Stomach smooth muscle (tissue), 2 donors: ENCODE data around the gene ATP11B.
"Not testable (repeated sequence)": the region's sequence is repeated elsewhere in the genome, so short reads cannot be mapped to it uniquely, and the experiment has no call there.

Experiments
- H3K27ac ChIP-seq: one replicate; pipeline ENCODE4 v1.7.0; 2013; ENCODE audit warnings: mild to moderate bottlenecking, low read length, inconsistent platforms
- H3K27me3 ChIP-seq, 2 donors: one replicate each; pipeline ENCODE4 v1.7.0; 2013; ENCODE audit warnings: low read length in 2 of 2; ENCODE audit not compliant: insufficient read depth in 2 of 2, control insufficient read depth in 1 of 2
- H3K36me3 ChIP-seq, 2 donors: one replicate each; pipeline ENCODE4 v1.7.0; 2013; ENCODE audit warnings: low read length in 2 of 2; ENCODE audit not compliant: control insufficient read depth in 2 of 2, insufficient read depth in 2 of 2
- H3K4me1 ChIP-seq: one replicate; pipeline ENCODE4 v1.7.0; 2013; ENCODE audit warnings: low read length; ENCODE audit not compliant: control insufficient read depth, insufficient read depth
- H3K4me3 ChIP-seq, 2 donors: one replicate each; pipeline ENCODE4 v1.7.0; 2013; ENCODE audit warnings: low read length in 2 of 2
- H3K9ac ChIP-seq, 2 donors: one replicate each; pipeline ENCODE4 v1.7.0; 2013; ENCODE audit warnings: low read length in 2 of 2, mild to moderate bottlenecking in 1 of 2
- H3K9me3 ChIP-seq, 2 donors: one replicate each; pipeline ENCODE4 v1.7.0; 2013; ENCODE audit warnings: low read length in 2 of 2; ENCODE audit not compliant: control insufficient read depth in 2 of 2
- donor health status: healthy.
- donor health status: Pancreatic carcinoma.

Gene ATP11B

DNA sequence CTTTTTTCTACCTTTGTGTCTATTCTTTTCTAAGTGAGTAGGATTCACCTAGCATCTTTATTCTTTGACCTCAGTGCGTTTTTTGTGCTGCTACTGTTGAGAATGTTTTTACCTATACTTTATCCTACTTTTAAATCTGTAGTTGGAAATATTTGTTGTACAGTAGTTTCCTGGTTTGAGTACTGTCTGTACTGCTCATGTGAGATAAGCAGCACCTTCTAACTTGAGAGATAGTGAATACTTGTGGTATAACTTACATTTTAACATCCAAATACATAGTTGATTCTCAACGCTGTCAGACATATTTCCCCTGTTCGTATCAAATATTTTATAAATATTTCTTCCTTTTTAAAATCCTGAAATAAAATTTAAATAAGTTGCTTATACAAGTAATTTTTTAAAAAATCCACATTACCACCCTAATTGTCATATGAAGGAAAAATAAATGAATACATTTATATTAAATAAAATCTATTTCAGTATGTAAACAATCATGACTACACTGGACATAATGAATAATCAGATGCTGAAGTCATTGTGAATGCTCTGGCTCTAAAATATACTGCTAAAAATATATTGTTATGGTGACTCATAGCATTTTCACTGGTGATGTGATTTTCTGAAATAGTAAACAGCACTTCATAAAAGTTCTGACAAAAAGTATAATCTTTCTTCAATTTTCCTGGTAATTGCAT, 17.4 kb downstream of the ATP11B start:
- Histone ChIP-seq H3K9me3 (no peaks in the 10 kb centered on the region), H3K27ac (no peak overlapping the region), H3K4me3 (no peak overlapping the region), H3K4me1 (no peaks in the 10 kb centered on the region), H3K27me3 (no peaks in the 10 kb centered on the region), H3K36me3 (no peaks in the 10 kb centered on the region), H3K9ac (no peak overlapping the region)

DNA sequence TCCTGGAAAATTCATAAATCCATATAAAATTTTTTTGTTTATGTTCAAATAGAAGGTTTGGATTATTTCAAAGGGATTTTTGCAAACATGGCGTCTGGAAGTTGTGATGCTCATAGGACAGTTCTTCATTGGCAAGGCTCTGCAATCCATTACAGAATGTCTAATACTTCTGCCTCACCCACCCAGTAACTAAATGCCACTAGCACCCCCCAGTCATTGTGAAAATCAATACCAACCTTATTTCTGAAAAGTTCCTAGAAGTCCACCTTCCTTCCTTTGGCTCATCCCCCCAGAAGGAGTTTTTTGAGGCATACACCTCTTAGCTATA, 17.9 kb downstream of the ATP11B start:
- no peaks in the 10 kb centered on the region for H3K4me1 ChIP-seq
- no peaks in the 10 kb centered on the region for H3K27me3 ChIP-seq
- no peak overlapping the region for H3K9ac ChIP-seq
- no peak overlapping the region for H3K27ac ChIP-seq
- H3K36me3 ChIP-seq: no peaks in the 10 kb centered on the region
- no peak overlapping the region for H3K4me3 ChIP-seq
- no peaks in the 10 kb centered on the region for H3K9me3 ChIP-seq

DNA sequence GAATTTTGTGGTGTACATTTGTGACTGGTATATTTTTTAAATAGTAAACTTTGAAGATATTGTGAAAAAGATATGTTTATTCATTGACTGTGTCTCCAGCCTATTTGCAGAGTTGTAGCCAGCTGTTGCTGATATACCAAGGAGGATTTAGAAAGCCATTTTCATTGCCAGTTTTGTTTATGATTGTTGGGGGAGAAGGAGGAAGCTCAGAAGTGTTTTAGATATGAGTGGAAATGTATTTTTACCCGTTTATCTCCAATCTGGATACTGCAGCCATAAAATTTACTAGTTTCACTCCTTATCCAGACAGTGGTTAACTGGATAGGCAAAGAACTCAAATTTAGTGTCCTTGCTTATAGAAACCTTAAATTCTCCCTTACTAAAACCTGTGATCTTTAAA, 18.8 kb downstream of the ATP11B start:
- Histone ChIP-seq H3K27ac (no peak overlapping the region), H3K9me3 (no peaks in the 10 kb centered on the region), H3K4me3 (no peak overlapping the region), H3K4me1 (no peaks in the 10 kb centered on the region), H3K9ac (no peak overlapping the region), H3K36me3 (no peaks in the 10 kb centered on the region), H3K27me3 (no peaks in the 10 kb centered on the region)

DNA sequence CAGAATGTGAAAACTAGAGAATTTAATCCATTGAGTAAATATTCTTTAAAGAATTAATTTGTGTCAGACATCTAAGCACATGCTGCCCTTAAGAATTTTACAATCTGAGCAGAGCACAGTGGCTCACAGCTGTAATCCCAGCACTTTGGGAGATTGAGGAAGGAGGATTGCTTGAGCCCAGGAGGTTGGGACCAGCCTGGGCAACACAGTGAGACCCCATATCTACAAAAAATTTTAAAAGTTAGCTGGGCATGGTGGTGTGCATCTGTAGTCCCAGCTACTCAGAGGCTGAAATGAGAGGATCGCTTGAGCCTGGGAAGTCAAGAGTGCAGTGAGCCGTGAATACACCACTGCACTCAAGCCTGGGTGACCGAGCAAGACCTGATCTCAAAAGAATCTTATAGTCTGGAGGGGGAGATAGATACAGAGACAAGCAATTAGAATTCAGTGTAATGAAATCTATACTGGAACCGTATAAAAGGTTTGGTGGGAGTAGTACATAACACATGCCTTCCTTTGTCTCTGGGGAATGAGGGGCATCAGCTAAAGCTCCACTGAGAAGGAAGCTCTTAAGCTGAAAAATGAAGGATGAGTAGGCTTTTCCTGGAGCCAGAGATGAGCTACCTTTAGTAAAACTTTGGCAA, 21.2 kb downstream of the ATP11B start:
- no peaks in the 10 kb centered on the region for H3K27me3 ChIP-seq
- no peak overlapping the region for H3K27ac ChIP-seq
- no peaks in the 10 kb centered on the region for H3K36me3 ChIP-seq
- no peaks in the 10 kb centered on the region for H3K4me1 ChIP-seq
- H3K9ac ChIP-seq: no peak overlapping the region
- no peak overlapping the region for H3K4me3 ChIP-seq
- no peaks in the 10 kb centered on the region for H3K9me3 ChIP-seq

DNA sequence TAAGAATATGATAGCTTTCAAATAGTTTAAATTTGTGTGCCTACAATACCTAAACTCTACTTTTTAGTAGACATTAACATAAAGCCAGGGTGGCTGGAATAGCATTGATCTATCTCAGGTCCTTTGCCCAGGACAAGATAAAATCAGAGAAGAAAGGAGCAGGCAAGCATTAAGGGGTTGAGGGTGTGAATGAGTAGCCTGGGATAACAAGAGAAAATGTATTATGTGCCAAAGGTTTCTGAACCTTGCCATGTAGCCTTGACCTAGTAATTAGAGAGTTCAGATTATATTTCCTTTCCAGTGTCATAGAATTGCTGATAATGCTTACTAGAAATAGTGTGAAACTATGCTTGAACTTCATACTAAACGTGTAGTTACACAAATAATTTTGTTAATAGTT, 22.9 kb downstream of the ATP11B start:
- no peak overlapping the region for H3K9ac ChIP-seq
- no peak overlapping the region for H3K27ac ChIP-seq
- H3K4me3 ChIP-seq: no peak overlapping the region
- H3K36me3 ChIP-seq: peaks cover 0 to 6% of the 10 kb centered on the region in 2 donors
- no peaks in the 10 kb centered on the region for H3K9me3 ChIP-seq
- H3K27me3 ChIP-seq: no peaks in the 10 kb centered on the region
- no peaks in the 10 kb centered on the region for H3K4me1 ChIP-seq

DNA sequence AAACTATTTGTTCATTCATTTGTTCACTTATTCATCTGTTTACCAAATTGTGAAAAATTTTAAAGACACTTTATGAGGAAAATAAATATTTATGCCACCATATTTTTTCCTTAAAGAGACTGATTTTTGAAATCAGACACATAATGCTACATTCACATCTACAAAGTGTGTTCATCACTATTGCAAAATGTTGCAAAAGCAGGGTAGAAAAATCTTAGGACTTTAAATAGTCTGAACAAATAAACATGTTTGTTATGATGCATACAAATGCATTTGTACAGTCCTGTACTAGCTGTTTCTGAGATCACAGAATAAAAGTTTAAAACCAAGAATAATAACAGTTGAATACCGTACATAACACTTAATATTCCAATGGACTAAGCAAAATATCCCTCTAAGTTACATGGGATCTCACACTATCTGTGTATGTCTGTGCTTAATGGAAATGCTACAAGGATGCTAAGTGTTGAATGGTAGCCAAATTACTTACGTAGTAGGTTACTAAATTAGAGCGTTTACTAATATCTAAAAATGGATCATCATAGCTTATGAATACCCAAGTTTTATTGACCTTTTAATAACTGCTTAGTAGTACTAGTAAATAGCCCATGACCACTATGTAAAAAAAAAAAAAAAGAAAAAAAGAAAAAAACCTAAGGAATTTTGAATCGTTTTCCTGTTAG, 25.1 kb downstream of the ATP11B start:
- Histone ChIP-seq H3K27ac (no peak overlapping the region), H3K9me3 (no peaks in the 10 kb centered on the region), H3K9ac (no peak overlapping the region), H3K36me3 (peaks cover 0 to 7% of the 10 kb centered on the region in 2 donors), H3K4me3 (no peak overlapping the region), H3K27me3 (no peaks in the 10 kb centered on the region), H3K4me1 (no peaks in the 10 kb centered on the region)

DNA sequence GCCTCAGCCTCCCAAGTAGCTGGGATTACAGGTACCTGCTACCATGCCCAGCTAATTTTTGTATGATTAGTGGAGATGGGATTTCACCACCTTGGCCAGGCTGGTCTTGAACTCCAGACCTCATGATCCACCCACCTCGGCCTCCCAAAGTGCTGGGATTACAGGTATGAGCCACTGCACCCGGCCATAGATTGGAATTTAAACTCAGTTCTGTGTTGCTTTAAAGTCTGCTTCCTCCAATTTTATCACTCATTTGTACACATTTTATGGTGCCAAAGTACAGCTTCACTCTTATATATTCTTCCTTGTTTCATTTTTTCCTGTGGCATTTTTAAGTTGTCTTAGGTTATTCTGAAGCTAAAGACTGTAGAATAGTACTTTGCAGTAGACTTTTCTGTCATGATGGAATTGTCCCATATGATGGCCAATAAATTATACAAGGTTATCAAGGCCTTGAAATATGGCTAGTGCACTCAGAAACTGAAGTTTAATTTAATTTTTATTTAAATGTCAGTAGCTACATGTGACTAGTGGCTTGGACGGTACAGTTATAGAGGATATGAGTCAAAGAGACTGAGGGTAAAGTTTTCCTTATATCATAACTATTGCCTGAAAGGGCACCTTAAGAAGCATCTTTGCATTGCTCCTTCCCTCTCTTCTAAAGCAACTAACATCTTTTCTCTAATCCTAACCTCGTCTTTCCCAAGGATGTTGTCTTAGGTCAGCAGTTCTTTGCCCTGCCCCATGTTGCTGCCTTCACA, 28.1 kb downstream of the ATP11B start:
- Histone ChIP-seq H3K27ac (no peak overlapping the region), H3K9me3 (no peaks in the 10 kb centered on the region), H3K4me1 (no peaks in the 10 kb centered on the region), H3K9ac (no peak overlapping the region), H3K36me3 (peaks cover 0 to 7% of the 10 kb centered on the region in 2 donors), H3K27me3 (no peaks in the 10 kb centered on the region), H3K4me3 (no peak overlapping the region)

DNA sequence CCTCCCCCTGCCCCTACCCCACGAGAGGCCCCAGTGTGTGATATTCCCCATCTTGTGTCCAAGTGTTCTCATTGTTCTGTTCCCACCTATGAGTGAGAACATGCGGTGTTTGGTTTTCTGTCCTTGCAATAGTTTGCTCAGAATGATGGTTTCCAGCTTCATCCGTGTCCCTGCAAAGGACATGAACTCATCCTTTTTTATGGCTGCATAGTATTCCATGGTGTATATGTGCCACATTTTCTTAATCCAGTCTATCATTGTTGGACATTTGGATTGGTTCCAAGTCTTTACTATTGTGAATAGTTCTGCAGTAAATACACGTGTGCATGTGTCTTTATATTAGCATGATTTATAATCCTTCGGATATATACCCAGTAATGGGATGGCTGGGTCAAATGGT, 29.0 kb downstream of the ATP11B start:
- H3K27me3 ChIP-seq, H3K9me3 ChIP-seq, H3K4me3 ChIP-seq, H3K9ac ChIP-seq, H3K27ac ChIP-seq, H3K4me1 ChIP-seq, H3K36me3 ChIP-seq: not testable (repeated sequence)

DNA sequence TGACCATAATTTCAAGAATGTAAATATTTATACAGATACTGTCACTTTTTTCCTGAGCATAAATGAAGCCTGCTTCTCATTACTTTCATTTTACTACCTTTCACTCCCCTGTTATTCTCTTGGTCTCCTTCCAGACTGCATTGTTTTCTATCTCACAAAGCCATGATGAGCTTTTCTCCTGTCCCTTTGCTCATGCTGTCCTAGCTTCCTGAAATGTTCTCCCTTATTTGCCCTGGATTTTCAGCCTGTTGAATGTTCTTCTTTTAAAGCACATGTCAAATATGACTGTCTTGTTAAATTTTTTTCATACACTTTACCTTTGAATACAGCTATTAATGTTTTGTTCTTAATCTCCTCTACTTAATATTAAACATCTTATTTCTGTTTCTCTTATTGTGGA, 31.7 kb downstream of the ATP11B start:
- no peaks in the 10 kb centered on the region for H3K4me1 ChIP-seq
- H3K9ac ChIP-seq: no peak overlapping the region
- H3K4me3 ChIP-seq: no peak overlapping the region
- no peaks in the 10 kb centered on the region for H3K9me3 ChIP-seq
- H3K27me3 ChIP-seq: no peaks in the 10 kb centered on the region
- H3K27ac ChIP-seq: no peak overlapping the region
- peaks cover 0 to 7% of the 10 kb centered on the region in 2 donors for H3K36me3 ChIP-seq

DNA sequence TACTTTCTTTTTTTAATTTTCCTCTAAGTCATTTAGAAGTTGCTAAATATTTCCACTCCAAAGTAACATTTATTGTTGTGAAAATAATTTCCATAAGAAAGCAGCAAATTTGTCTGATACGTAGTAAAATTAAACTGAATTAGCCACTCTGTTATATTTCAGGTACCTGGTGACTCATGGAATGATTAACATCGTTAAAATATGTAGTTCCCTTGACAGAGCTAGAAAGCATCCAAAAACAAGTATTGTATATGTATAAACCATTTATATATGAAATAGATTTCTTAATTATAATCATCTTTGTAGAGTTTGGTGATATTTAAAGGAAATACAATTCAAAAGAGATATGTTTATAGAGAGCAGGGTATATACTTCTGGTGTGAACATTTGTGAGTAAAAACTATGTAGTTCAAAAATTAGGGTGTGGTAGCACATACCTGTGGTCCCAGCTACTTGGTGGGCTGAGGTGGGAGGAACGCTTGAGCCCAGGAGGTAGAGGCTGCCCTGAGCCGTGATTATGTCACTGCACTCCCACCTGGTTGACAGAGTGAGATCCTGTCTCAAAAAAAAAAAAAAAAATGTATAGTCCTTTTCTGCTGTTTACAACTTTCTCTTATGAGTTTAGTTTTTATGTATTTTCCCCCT, 36.6 kb downstream of the ATP11B start:
- Histone ChIP-seq H3K9me3 (no peaks in the 10 kb centered on the region), H3K9ac (no peak overlapping the region), H3K4me1 (no peaks in the 10 kb centered on the region), H3K4me3 (no peak overlapping the region), H3K27me3 (no peaks in the 10 kb centered on the region), H3K27ac (no peak overlapping the region), H3K36me3 (peaks cover 0 to 9% of the 10 kb centered on the region in 2 donors)
